ENCODE results near the gene MAP4K4. TPM values are rescaled to one million over a fixed set of nuclear protein-coding genes. Genes with fewer than 3 reads are reported as not detected.

Gene MAP4K4
- total and polyA plus RNA-seq, 2 of the 13 experiments (the other 11 are each of a cell fraction or from before 2014, with no cell fraction given), result 105 to 264 TPM

GRCh38 chr2:101855776-101856175 lies 158.3 kb downstream of the MAP4K4 start:
- Histone ChIP-seq H3K9me3 (ENCODE audit: low read length) (no peaks in the 10 kb centered on the region), H3K9ac (ENCODE audit: insufficient read depth, low read depth, low read length) (no peak overlapping the region), H3K4me2 (ENCODE audit: low read depth, low read length) (no peak overlapping the region), H4K20me1 (ENCODE audit: insufficient read depth, low read length) (peaks cover 12% of the 10 kb centered on the region), H2AFZ (ENCODE audit: low read length) (no peak overlapping the region), H3K4me1 (ENCODE audit: insufficient read depth, low read length) (peaks cover 27% of the 10 kb centered on the region), H3K79me2 (ENCODE audit: insufficient read depth, low read length) (no peaks in the 10 kb centered on the region), H3K4me3 (replicated peaks in 1 of 3; ENCODE audit: insufficient read depth in 1 of 3, low read depth in 2 of 3, low read length in 3 of 3) (no peak overlapping the region), H3K27me3 (ENCODE audit: control insufficient read depth in 1 of 2, insufficient read depth in 2 of 2, low read length in 2 of 2) (no peaks in the 10 kb centered on the region), H3K36me3 (replicated peaks in 1 of 2; ENCODE audit: control insufficient read depth in 1 of 2, insufficient read depth in 2 of 2, low read length in 2 of 2) (peaks cover 38 to 85% of the 10 kb centered on the region in 2 experiments), H3K27ac (ENCODE audit: extremely low read length, insufficient read depth, low read length) (no peak overlapping the region)
- ATAC-seq (no peak), FAIRE-seq (no peak), DNase-seq (ENCODE audit: low spot score) (no peak)
- intact Hi-C loops (cut with micrococcal nuclease; ENCODE audit: unreplicated experiment) (no loop called here), in situ Hi-C loops (cut with HindIII; ENCODE audit: extremely low pct_ligation_motif_present, low pct_unique_long_range_greater_than_20kb) (no loop called here)
- BruUV-seq (replicated peaks), result no TSS peak
- no peak for TF ChIP-seq IKZF4 (CRISPR knock-in tag; IDR thresholded peaks at IDR 0.05; ENCODE audit: borderline replicate concordance, low read depth, not compliant biosample characterization)
- peak; percentile 97 for TF ChIP-seq RBM22 (optimal IDR thresholded peaks at IDR 0.05; ENCODE audit: low read length)
- TF ChIP-seq NCOA5 (CRISPR knock-in tag; IDR thresholded peaks at IDR 0.05), result no peak
- no peak for TF ChIP-seq MXD3 (CRISPR knock-in tag; IDR thresholded peaks at IDR 0.05)
- no peak for TF ChIP-seq PRDM15 (CRISPR knock-in tag; IDR thresholded peaks at IDR 0.05)
- TF ChIP-seq TBX3 (IDR thresholded peaks at IDR 0.05; ENCODE audit: borderline replicate concordance), result no peak
- ChIA-PET CTCF (ENCODE audit: low intra/inter-chr PET ratio, low total read pairs) (no interaction called here), POLR2A (no interaction called here)
- WGBS (ENCODE audit: low lambda C conversion rate), result 98% methylated on average over 9 of the region's 9 CpGs
